SK-N-SH treated with all-trans-retinoic acid at 6 μM for 48 hours (cell line): Measurements from ENCODE around the gene TBC1D2.

Experiments
- ARNTL ChIP-seq: fragments of 450-650 bp; formaldehyde crosslinking; IDR thresholded peaks from 2 replicates; pipeline ENCODE4 v1.5.0; 2020; ENCODE audit warnings: low read depth, mild to moderate bottlenecking, moderate library complexity, borderline replicate concordance
- CREB5 ChIP-seq: fragments of 250-450 bp; sonication (Bioruptor Pico); IDR thresholded peaks from 2 replicates; pipeline ENCODE4 v1.5.1; 2020; ENCODE audit warnings: low read depth, mild to moderate bottlenecking, moderate library complexity
- CSDC2 ChIP-seq: fragments of 250-450 bp; sonication (Bioruptor Pico); IDR thresholded peaks from 2 replicates; pipeline ENCODE4 v1.5.0; 2020; ENCODE audit warnings: mild to moderate bottlenecking, moderate library complexity
- PPARA ChIP-seq: fragments of 250-450 bp; sonication (Bioruptor Pico); IDR thresholded peaks from 2 replicates; pipeline ENCODE4 v1.5.0; 2020; ENCODE audit warnings: mild to moderate bottlenecking, borderline replicate concordance
- TCF4 ChIP-seq: fragments of 250-450 bp; sonication (Bioruptor Pico); IDR thresholded peaks from 2 replicates; pipeline ENCODE4 v1.8.0; 2021; ENCODE audit warnings: mild to moderate bottlenecking, moderate library complexity, borderline replicate concordance
- TOX ChIP-seq: fragments of 250-450 bp; sonication (Bioruptor Pico); IDR thresholded peaks from 2 replicates; pipeline ENCODE4 v1.8.0; 2021; ENCODE audit warnings: mild to moderate bottlenecking, moderate library complexity, borderline replicate concordance
- ZFP3 ChIP-seq: fragments of 250-450 bp; sonication (Bioruptor Pico); IDR thresholded peaks from 2 replicates; pipeline ENCODE4 v1.5.0; 2020; ENCODE audit warnings: mild to moderate bottlenecking, moderate library complexity
- ZNF565 ChIP-seq: fragments of 450-650 bp; formaldehyde crosslinking; conservative IDR thresholded peaks from 2 replicates; pipeline ENCODE4 v1.5.0; 2020; ENCODE audit warnings: low read depth, mild to moderate bottlenecking, moderate library complexity
- TF ChIP-seq, protein P1 (sequence below): fragments of 250-450 bp; sonication (Bioruptor Pico); IDR thresholded peaks from 2 replicates; pipeline ENCODE4 v1.8.0; 2020; ENCODE audit warnings: mild to moderate bottlenecking, moderate library complexity, borderline replicate concordance

- TF ChIP-seq, protein P1, sequence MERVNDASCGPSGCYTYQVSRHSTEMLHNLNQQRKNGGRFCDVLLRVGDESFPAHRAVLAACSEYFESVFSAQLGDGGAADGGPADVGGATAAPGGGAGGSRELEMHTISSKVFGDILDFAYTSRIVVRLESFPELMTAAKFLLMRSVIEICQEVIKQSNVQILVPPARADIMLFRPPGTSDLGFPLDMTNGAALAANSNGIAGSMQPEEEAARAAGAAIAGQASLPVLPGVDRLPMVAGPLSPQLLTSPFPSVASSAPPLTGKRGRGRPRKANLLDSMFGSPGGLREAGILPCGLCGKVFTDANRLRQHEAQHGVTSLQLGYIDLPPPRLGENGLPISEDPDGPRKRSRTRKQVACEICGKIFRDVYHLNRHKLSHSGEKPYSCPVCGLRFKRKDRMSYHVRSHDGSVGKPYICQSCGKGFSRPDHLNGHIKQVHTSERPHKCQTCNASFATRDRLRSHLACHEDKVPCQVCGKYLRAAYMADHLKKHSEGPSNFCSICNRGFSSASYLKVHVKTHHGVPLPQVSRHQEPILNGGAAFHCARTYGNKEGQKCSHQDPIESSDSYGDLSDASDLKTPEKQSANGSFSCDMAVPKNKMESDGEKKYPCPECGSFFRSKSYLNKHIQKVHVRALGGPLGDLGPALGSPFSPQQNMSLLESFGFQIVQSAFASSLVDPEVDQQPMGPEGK (CRISPR knock-in tag) = no peak
- TF ChIP-seq TCF4 (CRISPR knock-in tag) (no peak), ZFP3 (CRISPR knock-in tag) (no peak), CREB5 (CRISPR knock-in tag) (no peak), CSDC2 (CRISPR knock-in tag) (no peak), ZNF565 (CRISPR knock-in tag) (no peak), ARNTL (CRISPR knock-in tag) (no peak), TOX (no peak), PPARA (no peak)
These were observed 66.0 kb downstream of the TBC1D2 start for GRCh38 chr9:98189412-98189811.
